Putamen (tissue), 1 donor: Measurements from ENCODE around the gene UBXN7.
"Not testable (repeated sequence)": the region's sequence is repeated elsewhere in the genome, so short reads cannot be mapped to it uniquely, and the experiment has no call there.

Experiments used
- DNase-seq: peaks from one replicate; pipeline ENCODE4 v3.0.0-alpha.2; 2016; ENCODE audit warnings: low spot score

UBXN7 gene

GRCh38 chr3:196418601-196419000 is 13.6 kb downstream of the UBXN7 start:
- DNase-seq = no peak

DNA sequence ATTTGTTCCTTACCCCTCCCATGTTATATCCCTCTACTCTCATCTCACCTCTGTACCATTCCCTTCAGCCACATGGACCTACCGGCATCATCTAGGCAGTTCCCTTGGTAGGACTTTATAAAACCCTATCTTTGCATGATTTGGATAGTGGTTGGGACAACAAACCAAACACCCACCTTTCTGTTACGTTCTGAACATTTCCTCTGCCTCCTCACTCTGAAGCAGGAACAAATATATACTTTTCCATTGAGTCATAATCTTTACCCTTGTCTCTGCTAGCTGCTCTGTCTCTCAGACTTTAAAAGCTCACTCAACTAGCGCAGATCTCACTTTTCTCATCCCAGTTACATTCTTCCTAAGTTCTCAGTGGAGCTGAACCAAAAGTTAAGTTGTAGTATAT is 17.8 kb downstream of the UBXN7 start:
- DNase-seq = no peak

- no peak for DNase-seq
These were observed 19.5 kb downstream of the UBXN7 start for GRCh38 chr3:196412704-196413103.

DNA sequence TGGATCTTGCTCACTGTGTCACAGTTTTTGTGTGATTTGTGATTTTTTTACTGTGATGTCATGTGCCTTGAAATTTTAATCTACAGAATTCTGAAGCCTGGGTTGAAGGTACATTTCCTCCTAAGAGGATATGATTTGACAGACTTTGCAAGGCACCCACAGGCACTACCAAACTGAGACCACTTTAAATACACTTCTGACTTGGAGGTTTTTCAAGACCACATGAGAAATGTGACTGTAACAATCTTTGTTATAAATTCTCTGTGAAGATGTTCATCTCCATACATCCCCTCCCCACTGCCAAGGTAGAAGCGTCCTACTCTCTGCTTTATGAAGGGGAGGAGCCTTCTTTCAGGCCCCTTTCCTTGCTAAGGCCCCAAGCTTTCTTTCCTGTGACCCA is 22.8 kb downstream of the UBXN7 start:
- no peak for DNase-seq

DNA sequence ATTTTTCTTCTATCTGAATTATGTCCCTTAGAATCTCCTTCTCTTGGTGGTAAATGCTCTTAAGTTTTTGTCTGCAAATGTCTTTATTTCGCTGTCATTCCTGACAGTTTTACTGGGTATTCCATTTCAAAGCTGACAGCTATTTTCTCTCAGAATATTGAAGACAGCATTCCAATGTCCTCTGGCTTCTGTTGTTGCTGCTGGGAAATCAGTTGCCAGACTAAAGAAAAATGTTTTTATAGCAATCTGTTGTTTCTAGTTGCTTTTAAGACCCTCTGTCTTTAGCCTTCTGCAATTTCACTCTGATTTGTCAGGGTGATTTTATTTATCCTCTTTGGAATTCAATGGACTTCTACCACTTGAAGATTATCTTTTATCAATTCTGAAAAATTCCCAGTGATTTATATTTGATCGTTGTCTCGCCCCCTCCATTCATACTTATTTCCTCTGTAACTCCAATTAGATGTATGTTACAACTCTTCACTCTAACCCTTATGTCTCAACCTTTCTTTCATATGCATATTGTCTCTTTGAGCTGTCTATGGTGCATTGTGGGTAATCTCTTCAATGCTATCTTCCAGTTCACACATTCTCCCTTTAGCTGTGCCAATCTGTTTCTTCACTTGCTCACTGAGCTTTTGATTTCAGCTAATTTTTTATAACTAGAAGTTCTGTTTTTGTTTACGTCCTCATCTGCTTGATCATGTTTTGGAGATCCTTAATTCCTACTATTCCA is 23.5 kb downstream of the UBXN7 start:
- DNase-seq = no peak

DNA sequence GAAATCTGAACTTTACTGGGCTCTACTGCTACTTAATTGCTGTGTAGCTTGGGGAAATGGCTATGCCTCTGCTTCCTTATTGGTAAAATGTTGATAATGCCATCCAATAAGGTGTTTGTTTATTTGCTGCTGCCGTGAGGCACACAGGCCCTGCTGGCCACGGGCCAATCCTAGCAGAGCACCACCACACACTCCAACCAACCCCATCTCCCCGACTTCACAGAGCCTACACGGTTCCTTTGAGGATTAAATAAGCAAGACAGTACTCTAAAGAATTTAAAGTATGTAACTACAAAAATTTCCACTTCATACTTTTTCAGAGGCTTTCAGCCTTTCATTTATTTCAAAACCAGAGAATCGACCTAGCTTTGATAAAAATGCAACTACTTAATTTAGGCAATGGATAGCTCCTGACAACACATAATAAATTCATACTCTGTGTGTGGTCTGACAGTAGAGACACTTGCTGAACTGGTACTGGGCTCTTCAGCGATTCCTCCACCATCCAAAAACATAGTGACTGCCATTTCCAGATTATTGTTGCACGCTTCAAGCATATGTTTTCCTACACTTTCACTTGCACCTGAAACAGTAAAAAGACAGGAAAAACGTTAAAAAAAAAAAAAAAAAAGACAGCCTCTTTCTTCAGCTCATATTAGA is 25.3 kb downstream of the UBXN7 start:
- DNase-seq = no peak

DNA sequence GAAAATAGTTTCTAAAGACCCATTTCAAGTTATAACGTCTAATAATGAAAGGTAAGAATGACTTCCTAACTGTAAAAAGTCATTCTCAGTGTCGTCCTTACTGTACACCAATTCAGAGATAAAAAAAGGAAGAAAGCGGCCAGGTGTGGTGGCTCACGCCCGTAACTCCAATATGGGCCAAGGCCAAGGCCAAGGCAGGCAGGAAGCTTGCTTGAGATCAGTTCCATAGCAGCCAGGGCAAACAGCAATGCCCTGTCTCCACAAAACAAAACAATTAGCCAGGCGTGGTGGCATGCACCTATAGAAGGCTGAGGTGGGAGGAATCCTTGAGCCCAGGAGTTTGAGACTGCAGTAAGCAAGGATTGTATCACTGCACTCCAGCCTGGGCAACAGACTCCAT is 31.9 kb downstream of the UBXN7 start:
- no peak for DNase-seq

GRCh38 chr3:196399485-196399945 is 32.7 kb downstream of the UBXN7 start:
- DNase-seq = no peak

DNA sequence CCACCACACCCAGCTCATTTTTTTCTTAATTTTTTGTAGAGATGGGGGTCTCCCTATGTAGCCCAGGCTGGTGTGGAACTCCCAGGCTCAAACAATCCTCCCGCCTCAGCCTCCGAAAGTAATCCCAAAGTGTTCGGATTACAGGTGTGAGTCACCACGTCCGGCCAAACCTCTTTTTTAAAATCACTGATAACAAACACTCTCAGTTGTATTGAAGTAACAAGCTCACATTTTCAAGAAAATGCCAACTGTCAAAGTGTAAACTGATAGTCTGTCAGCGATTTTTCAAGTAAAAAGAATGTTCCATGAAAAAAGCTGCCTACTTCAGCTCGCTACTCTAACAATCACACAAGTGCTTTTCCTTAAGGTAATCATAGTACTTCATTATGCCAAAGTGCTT is 33.4 kb downstream of the UBXN7 start:
- DNase-seq = no peak

- no peak for DNase-seq
These were observed 34.3 kb downstream of the UBXN7 start for GRCh38 chr3:196397941-196398340.

DNA sequence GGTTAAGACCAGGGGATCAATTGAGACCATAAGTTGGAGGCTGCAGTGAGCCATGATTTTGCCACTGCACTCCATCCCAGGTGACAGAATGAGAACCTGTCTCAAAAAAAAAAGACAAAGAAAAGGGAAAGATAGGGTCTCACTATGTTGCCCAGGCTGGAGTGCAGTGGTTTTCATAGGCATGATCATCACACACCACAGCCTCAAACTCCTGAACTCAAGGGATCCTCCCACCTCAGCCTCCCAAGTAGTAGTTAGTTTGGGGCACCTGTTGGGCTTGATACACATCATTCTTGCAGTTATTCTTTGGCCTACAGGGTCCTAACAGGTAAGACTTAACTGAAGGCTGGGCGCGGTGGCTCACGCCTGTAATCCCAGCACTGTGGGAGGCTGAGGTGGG is 42.1 kb downstream of the UBXN7 start:
- DNase-seq = no peak

- DNase-seq = no peak
These were observed 43.3 kb downstream of the UBXN7 start for GRCh38 chr3:196388956-196389355.

- DNase-seq = not testable (repeated sequence)
These were observed 44.3 kb downstream of the UBXN7 start for GRCh38 chr3:196387941-196388340.

- DNase-seq = not testable (repeated sequence)
These were observed 45.4 kb downstream of the UBXN7 start for GRCh38 chr3:196386797-196387196.

DNA sequence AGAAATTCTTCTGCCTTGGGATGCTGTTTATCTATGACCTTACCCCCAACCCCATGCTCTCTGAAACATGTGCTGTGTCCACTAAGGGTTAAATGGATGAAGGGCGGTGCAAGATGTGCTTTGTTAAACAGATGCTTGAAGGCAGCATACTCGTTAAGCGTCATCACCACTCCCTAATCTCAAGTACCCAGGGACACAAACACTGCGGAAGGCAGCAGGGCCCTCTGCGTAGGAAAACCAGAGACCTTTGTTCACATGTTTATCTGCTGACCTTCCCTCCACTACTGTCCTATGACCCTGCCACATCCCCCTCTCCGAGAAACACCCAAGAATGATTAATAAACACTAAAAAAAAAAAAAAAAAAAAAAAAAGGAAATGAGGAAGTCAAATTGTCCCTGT is 46.2 kb downstream of the UBXN7 start:
- DNase-seq = not testable (repeated sequence)

DNA sequence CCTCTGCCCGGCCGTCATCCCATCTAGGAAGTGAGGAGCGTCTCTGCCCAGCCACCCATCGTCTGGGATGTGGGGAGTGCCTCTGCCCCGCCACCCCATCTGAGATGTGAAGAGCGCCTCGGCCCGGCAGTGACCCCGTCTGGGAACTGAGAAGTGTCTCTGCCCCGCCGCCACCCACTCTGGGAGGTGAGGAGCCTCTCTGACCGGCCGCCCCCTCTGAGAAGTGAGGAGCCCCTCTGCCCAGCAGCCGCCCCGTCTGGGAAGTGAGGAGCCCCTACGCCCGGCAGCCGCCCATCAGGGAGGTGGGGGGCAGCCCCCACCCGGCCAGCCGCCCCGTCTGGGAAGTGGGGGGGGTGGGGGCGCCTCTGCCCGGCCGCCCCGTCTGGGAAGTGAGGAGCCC is 46.8 kb downstream of the UBXN7 start:
- DNase-seq = not testable (repeated sequence)

DNA sequence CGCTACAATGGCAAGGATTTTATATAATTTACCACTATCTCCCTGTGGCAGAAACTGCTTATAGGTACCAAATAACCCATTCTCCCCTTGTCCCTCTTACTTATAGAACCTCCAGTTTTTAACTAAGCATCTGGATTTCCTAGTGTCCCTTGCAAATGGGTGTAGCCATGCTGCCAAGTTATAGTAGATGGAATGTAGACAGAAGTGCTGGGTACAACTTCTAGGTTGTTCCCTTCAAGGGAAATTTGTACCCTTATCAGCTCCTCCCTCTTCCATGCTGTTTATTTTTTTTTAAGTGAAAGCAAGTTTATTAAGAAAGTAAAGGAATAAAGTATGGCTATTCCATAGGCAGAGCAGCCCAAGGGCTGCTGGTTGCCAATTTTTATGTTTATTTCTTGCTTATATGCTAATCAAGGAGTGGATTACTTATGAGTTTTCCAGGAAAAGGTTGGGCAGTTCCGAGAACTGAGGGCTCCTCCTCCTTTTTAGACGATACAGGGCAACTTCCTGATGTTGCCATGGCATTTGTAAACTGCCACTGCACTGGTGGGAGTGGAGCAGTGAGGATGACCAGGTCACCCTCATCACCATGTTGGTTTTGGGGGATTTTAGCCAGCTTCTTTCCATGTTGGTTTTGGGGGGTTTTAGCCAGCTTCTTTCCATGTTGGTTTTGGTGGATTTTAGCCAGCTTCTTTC is 53.9 kb downstream of the UBXN7 start:
- no peak for DNase-seq

DNA sequence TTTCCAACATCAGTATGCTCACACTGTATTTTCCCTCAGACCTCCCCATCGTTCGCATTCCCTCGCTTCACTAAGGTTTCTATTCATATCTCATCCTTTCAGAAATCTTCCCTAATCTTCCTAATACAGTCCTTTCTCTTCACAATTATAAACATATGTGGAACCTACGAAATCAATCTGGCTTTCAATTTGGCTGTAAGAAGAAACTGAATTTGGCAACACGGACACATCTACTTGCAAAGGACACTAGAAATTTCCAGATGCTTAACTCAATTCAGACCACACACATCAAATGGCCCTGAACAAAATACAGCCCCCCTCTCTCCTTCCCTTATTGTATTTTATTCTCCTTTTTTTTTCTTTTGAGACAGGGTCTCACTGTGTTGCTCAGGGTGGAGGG is 54.9 kb downstream of the UBXN7 start:
- DNase-seq = no peak

GRCh38 chr3:196365736-196366135 is 66.5 kb downstream of the UBXN7 start:
- no peak for DNase-seq

- no peak for DNase-seq
These were observed 71.6 kb downstream of the UBXN7 start for GRCh38 chr3:196360586-196360985.

DNA sequence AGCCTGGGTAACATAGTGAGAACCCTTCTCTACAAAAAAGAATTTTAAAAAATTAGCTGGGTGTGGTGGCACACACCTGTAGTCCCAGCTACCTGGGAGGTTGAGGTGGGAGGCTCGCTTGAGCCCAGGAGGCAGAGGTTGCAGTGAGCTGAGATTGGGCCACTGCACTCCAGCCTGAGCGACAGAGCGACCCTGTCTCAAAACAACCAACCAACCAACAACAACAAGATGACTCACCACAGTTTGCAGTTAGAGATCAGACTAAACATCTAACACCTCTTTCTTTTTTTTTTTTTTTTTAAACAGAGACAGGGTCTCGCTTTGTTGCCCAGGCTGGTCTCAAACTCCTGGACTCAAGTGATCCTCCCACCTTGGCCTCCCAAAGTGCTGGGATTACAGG is 73.7 kb downstream of the UBXN7 start:
- DNase-seq = not testable (repeated sequence)

DNA sequence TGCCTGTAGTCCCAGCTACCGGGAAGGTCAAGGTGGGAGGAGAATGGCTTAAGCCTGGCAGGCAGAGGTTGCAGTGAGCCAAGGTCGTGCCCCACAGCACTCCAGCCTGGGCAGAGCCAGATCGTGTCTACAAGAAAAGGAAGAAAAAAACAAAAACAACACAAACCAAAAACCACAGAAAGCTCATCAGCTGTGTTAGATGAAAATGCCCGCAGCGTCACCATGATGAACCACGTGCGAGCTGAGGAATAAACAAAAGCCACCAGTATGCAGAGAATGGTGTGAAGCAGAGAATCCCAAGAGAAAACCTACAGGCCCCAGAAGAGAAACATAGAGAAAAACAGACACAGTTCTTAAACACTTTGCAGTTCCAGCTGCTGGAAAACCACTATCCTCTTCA is 74.3 kb downstream of the UBXN7 start:
- DNase-seq = no peak

- no peak for DNase-seq
These were observed 75.7 kb downstream of the UBXN7 start for GRCh38 chr3:196356556-196356955.
